ENCODE measurements around the gene FKBP1A. TPM values are rescaled to one million over a fixed set of nuclear protein-coding genes. Genes with fewer than 3 reads are reported as not detected.

FKBP1A gene
- total RNA-seq, 1 donor from 2014 or later: 128 TPM

GRCh38 chr20:1397710-1398109 lies 4.9 kb upstream of the FKBP1A start:
- Mint-ChIP-seq H3K9me3 (no peaks in the 10 kb centered on the region), H3K36me3 (ENCODE audit: low read depth) (peaks cover 2% of the 10 kb centered on the region), H3K4me1 (peaks cover 54% of the 10 kb centered on the region), H3K27ac (no peak overlapping the region), H3K4me3 (no peak overlapping the region), H3K27me3 (peaks cover 3% of the 10 kb centered on the region)
- intact Hi-C loops (cut with micrococcal nuclease): loop anchor here (10.0 kb wide), 2 partner anchors 553 to 557 kb away; no protein-coding TSS in a partner anchor
- no peak for TF ChIP-seq CTCF (IDR thresholded peaks at IDR 0.05)
- DNase-seq (no peak), ATAC-seq (ENCODE audit: low read depth) (no peak)
- POLR2A ChIA-PET: interaction anchor here (0.7 kb wide), 1 partner anchor 68 kb away, joined by 3 read pairs; no protein-coding TSS in a partner anchor
- CTCF ChIA-PET: interaction anchor here (0.7 to 1.5 kb wide), 4 partner anchors 38 to 379 kb away, joined by 3 to 5 read pairs (median 4); no protein-coding TSS in a partner anchor

GRCh38 chr20:1396702-1397101 lies 3.8 kb upstream of the FKBP1A start:
- Mint-ChIP-seq H3K9me3 (no peaks in the 10 kb centered on the region), H3K27ac (peak overlapping the region; percentile 53), H3K36me3 (ENCODE audit: low read depth) (peaks cover 7% of the 10 kb centered on the region), H3K4me1 (peaks cover 60% of the 10 kb centered on the region), H3K27me3 (no peaks in the 10 kb centered on the region), H3K4me3 (no peak overlapping the region)
- TF ChIP-seq CTCF (IDR thresholded peaks at IDR 0.05): no peak
- CTCF ChIA-PET: interaction anchor here (1.3 to 1.4 kb wide), 2 partner anchors 42 to 107 kb away, joined by 3 to 5 read pairs; no protein-coding TSS in a partner anchor
- intact Hi-C loops (cut with micrococcal nuclease): loop anchor here (10.0 kb wide), 2 partner anchors 552 to 558 kb away; no protein-coding TSS in a partner anchor
- no peak for ATAC-seq (ENCODE audit: low read depth)
- POLR2A ChIA-PET: no interaction called here
- DNase-seq: no peak

- intact Hi-C loops (cut with micrococcal nuclease): loop anchor here (10.0 kb wide), 2 partner anchors 551 to 559 kb away; no protein-coding TSS in a partner anchor
- DNase-seq: no peak
- CTCF ChIA-PET: interaction anchor here (1.3 to 1.4 kb wide), 3 partner anchors 41 to 107 kb away, joined by 3 to 5 read pairs (median 3); no protein-coding TSS in a partner anchor
- Mint-ChIP-seq H3K4me1 (peaks cover 64% of the 10 kb centered on the region), H3K27ac (no peak overlapping the region), H3K4me3 (no peak overlapping the region), H3K9me3 (no peaks in the 10 kb centered on the region), H3K36me3 (ENCODE audit: low read depth) (peaks cover 7% of the 10 kb centered on the region), H3K27me3 (no peaks in the 10 kb centered on the region)
- TF ChIP-seq CTCF (IDR thresholded peaks at IDR 0.05): no peak
- no peak for ATAC-seq (ENCODE audit: low read depth)
- POLR2A ChIA-PET: no interaction called here
Observed at GRCh38 chr20:1396264-1396663, 3.4 kb upstream of the FKBP1A start.

GRCh38 chr20:1394686-1395085 lies 1.8 kb upstream of the FKBP1A start:
- no peak overlapping the region for H3K4me3 Mint-ChIP-seq
- DNase-seq (no peak), ATAC-seq (ENCODE audit: low read depth) (no peak)
- no peak for TF ChIP-seq CTCF (IDR thresholded peaks at IDR 0.05)
- no peaks in the 10 kb centered on the region for H3K27me3 Mint-ChIP-seq
- H3K9me3 Mint-ChIP-seq: no peaks in the 10 kb centered on the region
- ChIA-PET CTCF (no interaction called here), POLR2A (no interaction called here)
- peaks cover 80% of the 10 kb centered on the region for H3K4me1 Mint-ChIP-seq
- intact Hi-C loops (cut with micrococcal nuclease): loop anchor here (5.0 to 10.0 kb wide), 3 partner anchors 550 to 1588 kb away; no protein-coding TSS in a partner anchor
- H3K36me3 Mint-ChIP-seq (ENCODE audit: low read depth): peaks cover 11% of the 10 kb centered on the region
- H3K27ac Mint-ChIP-seq: peak overlapping the region; percentile 99

- Mint-ChIP-seq H3K9me3 (no peaks in the 10 kb centered on the region), H3K27ac (peak overlapping the region; percentile 99), H3K27me3 (no peaks in the 10 kb centered on the region), H3K4me3 (peak overlapping the region; percentile 98), H3K4me1 (peaks cover 83% of the 10 kb centered on the region), H3K36me3 (ENCODE audit: low read depth) (peaks cover 14% of the 10 kb centered on the region)
- CTCF ChIA-PET: interaction anchor here (1.3 kb wide), 2 partner anchors 43 to 47 kb away, joined by 3 read pairs; no protein-coding TSS in a partner anchor
- TF ChIP-seq CTCF (IDR thresholded peaks at IDR 0.05): no peak
- DNase-seq (no peak), ATAC-seq (ENCODE audit: low read depth) (no peak)
- POLR2A ChIA-PET: interaction anchor here (1.0 to 2.8 kb wide), 5 partner anchors 16 to 73 kb away, joined by 3 to 25 read pairs (median 13); partner anchors contain the start of gene NSFL1C
- intact Hi-C loops (cut with micrococcal nuclease): loop anchor here (1.0 to 10.0 kb wide), 9 partner anchors 17 to 1589 kb away; partner anchors contain the start of genes NSFL1C and PSMF1
Observed at GRCh38 chr20:1393507-1393882, 641 bp upstream of the FKBP1A start.

Data from activated B cell treated with CpG ODN at 0.5 μM for 24 hours (primary cell).